ENCODE measurements around the gene THAP4. TPM values are rescaled to one million over a fixed set of nuclear protein-coding genes. Genes with fewer than 3 reads are reported as not detected.
A peak's percentile ranks its signal among the peaks of the same experiment; 100 is the strongest.

The THAP4 gene
- polyA plus RNA-seq, 1 donor (not counting 4 experiments of a cell fraction or from before 2014, with no cell fraction given), result 30.3 TPM

DNA sequence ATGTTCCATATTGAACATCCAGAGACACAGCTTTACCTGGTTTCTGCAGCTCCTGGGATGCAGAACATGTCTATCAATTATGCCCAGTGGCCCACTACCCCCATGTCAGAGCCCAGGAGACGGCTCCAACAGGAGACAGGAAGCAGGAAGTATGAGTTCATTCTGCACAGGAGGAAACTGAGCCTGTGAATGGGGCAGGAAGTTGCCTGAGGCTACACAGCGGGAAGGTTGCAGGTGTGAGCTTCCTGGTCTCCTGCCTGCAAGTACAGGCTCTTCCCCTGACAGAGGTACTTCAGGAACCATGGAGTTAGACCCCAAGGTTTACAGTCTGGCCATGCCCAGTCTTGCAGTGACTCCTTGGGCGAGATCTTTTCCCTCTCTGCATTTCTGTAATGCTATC, 81.2 kb downstream of the THAP4 start:
- Histone ChIP-seq H3K79me2 (ENCODE audit: control insufficient read depth, insufficient read depth, low read length) (peaks cover 14% of the 10 kb centered on the region), H3K9ac (ENCODE audit: control insufficient read depth, extremely low read depth, insufficient read depth, low read length) (no peak overlapping the region), H3K36me3 (ENCODE audit: control insufficient read depth in 2 of 2, extremely low read depth in 1 of 2, insufficient read depth in 2 of 2, low read length in 2 of 2) (no peaks in the 10 kb centered on the region), H3K27ac (ENCODE audit: control insufficient read depth, insufficient read depth, low read length) (no peak overlapping the region), H3K4me3 (ENCODE audit: control insufficient read depth in 2 of 3, extremely low read depth in 1 of 3, insufficient read depth in 2 of 3, low read depth in 1 of 3, low read length in 3 of 3) (no peak overlapping the region), H4K20me1 (ENCODE audit: control insufficient read depth, extremely low read depth, insufficient read depth, low read length) (no peaks in the 10 kb centered on the region), H2AFZ (ENCODE audit: control insufficient read depth, low read length) (peak overlapping the region; percentile 6), H3K4me2 (ENCODE audit: control insufficient read depth, extremely low read depth, insufficient read depth, low read depth, low read length) (peak overlapping the region; percentile 54), H3K9me3 (ENCODE audit: control insufficient read depth, low read depth, low read length) (no peaks in the 10 kb centered on the region), H3K27me3 (ENCODE audit: control insufficient read depth, extremely low read depth, insufficient read depth, low read length) (no peaks in the 10 kb centered on the region), H3K4me1 (ENCODE audit: control insufficient read depth, extremely low read depth, insufficient read depth, low read length) (peaks cover 35% of the 10 kb centered on the region), H3K9me1 (ENCODE audit: control insufficient read depth, extremely low read depth, insufficient read depth, low read length) (no peaks in the 10 kb centered on the region)
- dilution Hi-C loops (cut with MboI; ENCODE audit: extremely low pct_ligation_motif_present, low sequenced_read_pairs), result no loop called here
- TF ChIP-seq, protein P1, sequence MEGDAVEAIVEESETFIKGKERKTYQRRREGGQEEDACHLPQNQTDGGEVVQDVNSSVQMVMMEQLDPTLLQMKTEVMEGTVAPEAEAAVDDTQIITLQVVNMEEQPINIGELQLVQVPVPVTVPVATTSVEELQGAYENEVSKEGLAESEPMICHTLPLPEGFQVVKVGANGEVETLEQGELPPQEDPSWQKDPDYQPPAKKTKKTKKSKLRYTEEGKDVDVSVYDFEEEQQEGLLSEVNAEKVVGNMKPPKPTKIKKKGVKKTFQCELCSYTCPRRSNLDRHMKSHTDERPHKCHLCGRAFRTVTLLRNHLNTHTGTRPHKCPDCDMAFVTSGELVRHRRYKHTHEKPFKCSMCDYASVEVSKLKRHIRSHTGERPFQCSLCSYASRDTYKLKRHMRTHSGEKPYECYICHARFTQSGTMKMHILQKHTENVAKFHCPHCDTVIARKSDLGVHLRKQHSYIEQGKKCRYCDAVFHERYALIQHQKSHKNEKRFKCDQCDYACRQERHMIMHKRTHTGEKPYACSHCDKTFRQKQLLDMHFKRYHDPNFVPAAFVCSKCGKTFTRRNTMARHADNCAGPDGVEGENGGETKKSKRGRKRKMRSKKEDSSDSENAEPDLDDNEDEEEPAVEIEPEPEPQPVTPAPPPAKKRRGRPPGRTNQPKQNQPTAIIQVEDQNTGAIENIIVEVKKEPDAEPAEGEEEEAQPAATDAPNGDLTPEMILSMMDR (optimal IDR thresholded peaks at IDR 0.05 in 1 of 3, IDR thresholded peaks at IDR 0.05 in 1 of 3, conservative IDR thresholded peaks at IDR 0.05 in 1 of 3; ENCODE audit: extremely low read depth in 1 of 3, insufficient read depth in 2 of 3, low read length in 3 of 3), result no peak
- no peak for TF ChIP-seq EZH2 (IDR thresholded peaks at IDR 0.05; ENCODE audit: low read length)
- peak; percentile 95 for FAIRE-seq
- peak; percentile 83 for DNase-seq (ENCODE audit: low read depth, low spot score)

- Histone ChIP-seq H3K27me3 (ENCODE audit: control insufficient read depth, extremely low read depth, insufficient read depth, low read length) (no peaks in the 10 kb centered on the region), H3K4me3 (ENCODE audit: control insufficient read depth in 2 of 3, extremely low read depth in 1 of 3, insufficient read depth in 2 of 3, low read depth in 1 of 3, low read length in 3 of 3) (no peak overlapping the region), H3K4me1 (ENCODE audit: control insufficient read depth, extremely low read depth, insufficient read depth, low read length) (peaks cover 26% of the 10 kb centered on the region), H4K20me1 (ENCODE audit: control insufficient read depth, extremely low read depth, insufficient read depth, low read length) (no peaks in the 10 kb centered on the region), H3K9me1 (ENCODE audit: control insufficient read depth, extremely low read depth, insufficient read depth, low read length) (no peaks in the 10 kb centered on the region), H3K9me3 (ENCODE audit: control insufficient read depth, low read depth, low read length) (no peaks in the 10 kb centered on the region), H3K79me2 (ENCODE audit: control insufficient read depth, insufficient read depth, low read length) (peaks cover 4% of the 10 kb centered on the region), H3K9ac (ENCODE audit: control insufficient read depth, extremely low read depth, insufficient read depth, low read length) (no peak overlapping the region), H3K27ac (ENCODE audit: control insufficient read depth, insufficient read depth, low read length) (no peak overlapping the region), H2AFZ (ENCODE audit: control insufficient read depth, low read length) (no peak overlapping the region), H3K4me2 (ENCODE audit: control insufficient read depth, extremely low read depth, insufficient read depth, low read depth, low read length) (no peak overlapping the region), H3K36me3 (ENCODE audit: control insufficient read depth in 2 of 2, extremely low read depth in 1 of 2, insufficient read depth in 2 of 2, low read length in 2 of 2) (no peaks in the 10 kb centered on the region)
- TF ChIP-seq EZH2 (IDR thresholded peaks at IDR 0.05; ENCODE audit: low read length), result no peak
- TF ChIP-seq, protein P1 (optimal IDR thresholded peaks at IDR 0.05 in 1 of 3, IDR thresholded peaks at IDR 0.05 in 1 of 3, conservative IDR thresholded peaks at IDR 0.05 in 1 of 3; ENCODE audit: extremely low read depth in 1 of 3, insufficient read depth in 2 of 3, low read length in 3 of 3), result no peak
- FAIRE-seq (no peak), DNase-seq (ENCODE audit: low read depth, low spot score) (no peak)
- dilution Hi-C loops (cut with MboI; ENCODE audit: extremely low pct_ligation_motif_present, low sequenced_read_pairs), result no loop called here
Measured at GRCh38 chr2:241554610-241555322, 82.2 kb downstream of the THAP4 start.

All from keratinocyte (primary cell).